HG03571 (cell line): Measurements from ENCODE around the gene CDK19.
A peak's percentile ranks its signal among the peaks of the same experiment; 100 is the strongest.
"Not testable (repeated sequence)": the region's sequence is repeated elsewhere in the genome, so short reads cannot be mapped to it uniquely, and the experiment has no call there.

Experiments
- ATAC-seq: cut with Tn5 transposase; IDR thresholded peaks from one replicate; pipeline ENCODE4 v1.9.1; 2021; ENCODE audit not compliant: unreplicated experiment

CDK19 gene

GRCh38 chr6:110760589-110760988, 54.7 kb downstream of the CDK19 start:
- no peak for ATAC-seq

GRCh38 chr6:110760098-110760497, 55.2 kb downstream of the CDK19 start:
- ATAC-seq: not testable (repeated sequence)

- no peak for ATAC-seq
Observed at GRCh38 chr6:110757926-110758325, 57.3 kb downstream of the CDK19 start.

DNA sequence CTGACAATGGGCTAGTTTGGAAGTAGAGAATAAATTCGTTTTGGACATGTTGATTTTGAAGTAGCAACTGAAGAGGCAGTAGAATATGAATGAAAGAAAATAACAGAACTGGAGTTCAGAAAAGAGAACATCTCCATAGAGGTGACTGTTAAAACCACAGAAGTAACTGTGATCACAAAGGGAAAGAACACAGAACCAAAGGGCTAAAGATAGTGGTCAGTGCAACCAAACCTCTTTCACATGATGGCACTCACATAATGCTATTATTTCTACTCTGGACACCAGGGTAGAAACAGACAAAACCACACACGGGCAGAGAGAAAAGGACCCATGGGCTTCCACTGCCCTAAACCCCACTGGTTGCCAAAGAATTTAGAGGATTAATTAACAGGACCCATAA, 58.5 kb downstream of the CDK19 start:
- ATAC-seq: no peak

- ATAC-seq: no peak
Observed at GRCh38 chr6:110755411-110755834, 59.8 kb downstream of the CDK19 start.

DNA sequence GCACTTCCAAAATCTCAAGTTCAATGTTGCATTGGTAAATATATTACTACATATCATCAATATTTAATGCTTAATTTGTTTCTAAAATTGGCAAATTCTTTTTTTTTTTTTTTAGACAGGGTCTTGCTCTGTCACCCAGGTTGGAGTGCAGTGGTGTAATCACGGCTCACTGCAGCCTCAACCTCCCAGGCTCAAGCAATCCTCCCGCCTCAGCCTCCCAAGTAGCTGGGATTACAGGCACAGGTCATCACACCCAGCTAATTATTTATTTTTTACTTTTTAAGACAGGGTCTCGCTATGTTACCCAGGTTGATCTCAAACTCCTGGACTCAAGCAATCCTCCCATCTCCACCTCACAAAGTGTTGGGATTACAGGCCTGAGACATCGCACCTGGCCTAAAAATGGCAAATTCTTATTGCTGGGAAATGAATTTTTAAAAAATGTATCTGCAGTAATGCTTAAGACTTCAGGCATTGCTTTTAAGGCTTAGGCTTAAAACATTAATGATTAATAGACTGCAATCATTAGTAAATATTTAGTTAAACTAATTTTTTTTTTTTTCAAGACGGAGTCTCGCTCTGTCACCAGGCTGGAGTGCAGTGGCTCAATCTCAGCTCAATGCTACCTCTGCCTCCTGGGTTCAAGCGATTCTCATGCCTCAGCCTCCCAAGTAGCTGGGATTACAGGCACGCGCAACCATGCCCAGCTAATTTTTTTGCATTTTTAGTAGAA, 61.2 kb downstream of the CDK19 start:
- not testable (repeated sequence) for ATAC-seq

DNA sequence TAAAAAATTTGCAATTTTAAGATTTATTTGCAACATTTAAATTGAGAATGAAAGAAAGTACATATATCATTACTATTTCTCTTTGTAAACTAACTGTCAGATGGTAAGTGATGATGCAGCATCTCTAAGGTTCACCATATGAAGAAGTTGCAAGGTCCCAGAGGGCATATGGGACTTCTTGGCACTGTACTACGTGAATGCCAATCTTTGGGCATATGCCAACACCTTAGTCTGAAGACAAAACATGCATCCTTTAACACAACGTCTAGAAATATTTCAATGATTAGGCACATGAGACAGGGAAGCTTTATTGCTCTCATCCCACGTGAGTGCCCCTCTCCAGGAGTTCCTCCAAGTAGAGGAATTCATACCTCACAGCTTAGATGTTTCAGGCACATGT, 66.8 kb downstream of the CDK19 start:
- ATAC-seq: no peak

DNA sequence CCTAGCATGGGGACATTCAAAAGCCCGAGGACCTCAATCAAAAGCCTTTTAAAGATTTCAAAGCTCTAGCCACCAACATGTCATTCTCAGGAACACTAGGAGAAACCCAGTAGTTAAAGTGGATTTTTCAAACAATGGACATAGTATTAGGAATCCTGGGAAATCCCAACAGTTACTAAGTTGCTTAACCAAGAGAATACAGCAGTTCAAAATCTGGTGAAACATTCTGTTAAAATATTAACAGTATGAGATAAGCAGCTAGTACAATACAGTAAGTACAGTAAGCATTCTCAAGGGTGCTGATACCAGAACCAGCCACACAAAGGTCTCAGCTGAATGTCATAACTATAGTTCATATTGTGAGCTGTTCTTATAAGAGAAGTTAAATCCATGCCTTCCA, 68.6 kb downstream of the CDK19 start:
- ATAC-seq: no peak

DNA sequence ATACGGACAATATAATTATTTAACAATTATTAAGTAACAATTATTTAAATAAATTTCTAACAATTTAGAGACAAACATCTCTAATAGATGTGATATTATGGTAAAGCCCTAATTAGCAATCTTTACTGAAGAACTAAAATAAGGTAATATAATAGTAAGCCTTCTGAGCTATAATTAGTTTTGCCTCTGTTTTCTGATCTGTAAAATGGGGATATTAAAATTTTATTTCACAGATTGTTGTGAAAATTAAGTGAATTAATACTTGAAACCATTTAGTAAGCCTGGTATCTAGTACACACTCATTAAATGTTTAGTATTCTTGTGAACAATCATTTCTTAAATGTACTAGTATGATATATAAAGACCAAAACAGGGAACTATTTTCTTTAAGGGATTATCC, 70.3 kb downstream of the CDK19 start:
- ATAC-seq: no peak

GRCh38 chr6:110742552-110742951, 72.7 kb downstream of the CDK19 start:
- not testable (repeated sequence) for ATAC-seq

GRCh38 chr6:110741517-110741916, 73.8 kb downstream of the CDK19 start:
- no peak for ATAC-seq

- ATAC-seq: peak; percentile 81
Observed at GRCh38 chr6:110738899-110739365, 76.3 kb downstream of the CDK19 start.

DNA sequence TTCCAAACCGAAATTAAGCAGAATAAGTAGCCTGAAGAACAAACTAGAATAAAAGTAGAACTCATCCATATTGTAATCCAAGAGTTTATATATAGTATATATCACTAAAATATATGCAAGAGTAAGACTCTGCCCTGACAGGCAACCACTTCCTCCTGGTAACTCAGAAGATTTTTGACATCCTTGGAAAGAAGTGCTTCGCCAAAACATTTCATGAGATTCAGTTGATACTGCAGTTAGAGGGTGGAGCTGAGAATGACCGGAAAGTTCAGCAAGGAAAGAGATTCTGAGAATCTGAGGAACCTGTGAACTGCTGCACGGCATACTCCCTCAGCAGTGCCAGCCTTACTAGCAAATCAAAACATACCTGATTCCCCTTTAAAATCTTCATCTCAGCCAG, 79.6 kb downstream of the CDK19 start:
- ATAC-seq: no peak

DNA sequence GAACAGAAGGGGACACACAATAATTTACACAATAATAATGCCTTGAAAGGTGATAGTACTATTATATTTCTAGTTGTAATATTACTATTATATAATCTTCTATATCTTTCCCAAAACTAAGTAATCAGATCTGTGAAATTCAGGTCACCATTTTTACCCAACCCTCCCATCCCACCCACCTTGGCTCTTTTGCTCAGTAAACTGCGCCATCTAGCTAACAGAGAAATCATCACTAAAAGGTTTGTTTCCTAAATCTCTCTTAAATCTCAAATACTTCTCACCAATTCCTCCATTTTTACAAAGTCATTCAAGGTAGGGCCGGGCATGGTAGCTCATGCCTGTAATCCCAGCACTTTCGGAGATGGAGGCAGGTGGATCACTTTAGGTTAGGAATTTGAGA, 83.4 kb downstream of the CDK19 start:
- no peak for ATAC-seq

GRCh38 chr6:110731196-110731595, 84.1 kb downstream of the CDK19 start:
- ATAC-seq: no peak

DNA sequence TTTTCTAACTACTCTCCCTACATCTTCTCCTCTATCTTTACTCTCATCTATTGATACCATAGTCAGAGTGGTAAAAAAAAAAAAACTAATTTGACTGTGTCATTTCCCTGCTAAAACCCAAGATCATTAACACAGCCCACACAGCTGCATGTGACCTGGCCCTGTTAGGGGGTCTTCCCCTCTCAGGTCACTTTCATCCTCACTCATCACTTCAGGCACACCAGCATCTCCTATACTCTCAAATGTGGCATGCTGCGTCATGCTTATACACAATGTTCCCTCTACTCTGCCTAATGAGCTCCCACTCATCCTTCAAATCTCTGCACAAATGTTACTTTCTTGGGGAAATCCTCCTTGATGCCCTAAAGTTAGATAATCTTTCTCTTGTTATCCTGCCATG, 86.8 kb downstream of the CDK19 start:
- no peak for ATAC-seq

- no peak for ATAC-seq
Observed at GRCh38 chr6:110723017-110723416, 92.3 kb downstream of the CDK19 start.

DNA sequence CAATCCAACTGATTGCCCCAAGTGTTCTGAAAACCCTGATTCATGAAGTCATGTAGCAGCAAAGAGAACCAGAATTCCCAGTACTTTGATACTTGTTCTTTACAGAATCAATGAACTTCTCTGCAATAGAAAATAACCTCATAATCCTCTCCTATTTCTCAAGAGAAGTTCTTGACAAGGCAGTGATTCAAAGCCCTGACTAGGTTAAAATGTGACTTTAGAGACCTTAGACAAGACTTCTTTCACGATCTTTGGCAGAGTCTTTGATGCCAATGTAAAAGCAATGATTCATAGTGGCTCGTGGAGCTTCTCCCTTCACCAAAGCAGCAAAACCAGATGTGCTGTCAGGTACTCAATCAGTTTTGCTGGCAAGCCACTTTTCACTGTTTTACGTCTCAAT, 95.2 kb downstream of the CDK19 start:
- no peak for ATAC-seq

DNA sequence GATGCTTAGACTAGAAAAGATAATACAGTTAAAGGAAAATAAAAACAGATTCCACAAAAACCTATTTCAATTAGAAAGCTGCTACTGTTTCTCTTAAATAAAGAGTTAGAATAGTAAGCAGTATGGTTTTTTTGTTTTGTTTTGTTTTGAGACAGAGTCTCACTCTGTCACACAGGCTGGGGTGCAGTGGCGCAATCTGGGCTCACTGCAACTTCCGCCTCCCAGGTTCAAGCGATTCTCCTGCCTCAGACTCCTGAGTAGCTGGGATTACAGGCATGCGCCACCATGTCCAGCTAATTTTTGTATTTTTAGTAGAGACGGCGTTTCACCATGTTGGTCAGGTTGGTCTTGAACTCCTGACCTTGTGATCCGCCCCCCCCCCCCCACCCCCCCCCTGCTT, 95.7 kb downstream of the CDK19 start:
- ATAC-seq: not testable (repeated sequence)

DNA sequence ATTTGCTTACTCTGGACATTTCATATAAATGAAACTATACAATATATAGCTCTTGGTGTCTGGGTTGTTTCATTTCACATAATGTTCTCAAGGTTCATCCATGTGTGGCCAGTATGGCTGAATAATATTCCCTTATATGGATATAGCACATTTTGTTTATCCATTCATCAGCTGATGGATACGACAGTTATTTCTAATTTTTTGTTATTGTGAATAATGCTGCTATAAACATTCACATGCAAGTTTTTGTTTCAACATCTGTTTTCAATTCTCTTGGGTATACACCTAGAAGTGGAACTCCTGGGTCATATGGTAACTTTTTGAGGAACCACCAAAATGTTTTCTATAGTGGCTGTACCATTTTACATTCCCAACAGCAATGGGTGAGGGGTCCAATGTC, 101.1 kb downstream of the CDK19 start:
- ATAC-seq: no peak

DNA sequence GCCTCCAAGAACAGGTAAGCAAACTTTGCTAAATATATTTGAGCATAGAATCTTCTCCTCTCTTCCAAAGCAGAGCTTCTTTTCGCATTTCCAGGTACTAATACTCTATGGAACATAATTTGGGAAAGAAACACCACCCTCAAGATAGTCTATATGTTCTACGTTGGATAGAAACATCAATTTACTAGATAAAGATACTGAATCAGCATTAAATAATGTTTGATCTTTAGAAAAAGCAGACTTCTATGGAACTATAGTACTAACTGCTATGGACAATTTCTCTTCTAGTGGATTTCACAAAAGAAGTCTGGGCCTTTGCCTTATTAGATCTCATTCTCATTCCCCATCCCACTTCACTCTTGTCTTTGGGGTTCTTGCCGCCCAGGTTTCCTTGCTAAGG, 103.0 kb downstream of the CDK19 start:
- ATAC-seq: no peak

- ATAC-seq: no peak
Observed at GRCh38 chr6:110710115-110710514, 105.2 kb downstream of the CDK19 start.

- ATAC-seq: no peak
Observed at GRCh38 chr6:110708295-110708950, 106.8 kb downstream of the CDK19 start.
